HG03280 (cell line): ENCODE measurements around the gene IMMP2L.
"Not testable (repeated sequence)": the region's sequence is repeated elsewhere in the genome, so short reads cannot be mapped to it uniquely, and the experiment has no call there.

Experiments
- ATAC-seq: cut with Tn5 transposase; IDR thresholded peaks from one replicate; pipeline ENCODE4 v1.9.1; 2021; ENCODE audit warnings: mild to moderate bottlenecking, moderate library complexity; ENCODE audit not compliant: unreplicated experiment

The IMMP2L gene

GRCh38 chr7:111288441-111288840 lies 273.9 kb downstream of the IMMP2L start:
- not testable (repeated sequence) for ATAC-seq

- no peak for ATAC-seq
Measured at GRCh38 chr7:111282626-111283025, 279.7 kb downstream of the IMMP2L start.

- ATAC-seq = no peak
Measured at GRCh38 chr7:111274857-111275256, 287.4 kb downstream of the IMMP2L start.

- no peak for ATAC-seq
Measured at GRCh38 chr7:111272092-111272491, 290.2 kb downstream of the IMMP2L start.

- not testable (repeated sequence) for ATAC-seq
Measured at GRCh38 chr7:111270794-111271193, 291.5 kb downstream of the IMMP2L start.

- ATAC-seq = no peak
Measured at GRCh38 chr7:111268941-111269340, 293.4 kb downstream of the IMMP2L start.

DNA sequence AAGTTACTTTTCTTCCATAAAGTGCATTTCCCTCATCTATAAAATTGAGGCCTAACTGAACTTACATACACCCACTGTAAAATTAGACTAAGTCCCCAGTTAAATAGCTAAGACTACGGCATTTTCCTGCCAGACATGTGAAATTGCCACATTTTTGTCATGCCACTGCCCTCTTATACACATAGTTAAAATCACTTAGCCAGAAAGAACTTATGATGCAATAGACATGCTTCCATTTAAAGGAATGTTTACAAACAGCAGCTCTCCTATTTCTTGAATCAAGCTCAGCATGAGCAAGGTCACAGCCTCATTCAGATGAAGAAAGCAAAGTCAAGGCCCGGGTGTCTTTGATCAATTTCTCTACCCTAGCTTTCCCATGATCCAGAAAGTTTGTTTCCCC lies 295.7 kb downstream of the IMMP2L start:
- ATAC-seq = no peak

- no peak for ATAC-seq
Measured at GRCh38 chr7:111265394-111265793, 296.9 kb downstream of the IMMP2L start.

DNA sequence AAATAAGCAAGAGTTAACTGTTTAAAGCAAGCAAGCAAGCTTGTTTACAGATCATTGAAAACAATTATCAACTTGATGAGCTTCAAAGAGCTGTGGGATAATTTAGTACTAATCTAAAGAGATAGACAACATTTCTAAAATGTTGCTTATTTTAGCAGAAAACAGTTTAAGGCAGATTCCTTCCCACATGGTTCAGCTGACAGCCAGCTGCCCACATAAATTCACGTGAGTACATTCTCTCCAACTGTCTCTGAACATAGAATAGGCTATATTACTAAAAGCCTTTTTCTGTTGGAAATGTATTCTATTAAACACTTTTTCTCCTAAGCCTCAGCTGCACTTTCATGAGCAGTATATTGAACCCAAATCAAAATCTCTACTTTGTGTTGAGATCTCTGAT lies 297.3 kb downstream of the IMMP2L start:
- no peak for ATAC-seq

- ATAC-seq = no peak
Measured at GRCh38 chr7:111264111-111264868, 298.0 kb downstream of the IMMP2L start.

DNA sequence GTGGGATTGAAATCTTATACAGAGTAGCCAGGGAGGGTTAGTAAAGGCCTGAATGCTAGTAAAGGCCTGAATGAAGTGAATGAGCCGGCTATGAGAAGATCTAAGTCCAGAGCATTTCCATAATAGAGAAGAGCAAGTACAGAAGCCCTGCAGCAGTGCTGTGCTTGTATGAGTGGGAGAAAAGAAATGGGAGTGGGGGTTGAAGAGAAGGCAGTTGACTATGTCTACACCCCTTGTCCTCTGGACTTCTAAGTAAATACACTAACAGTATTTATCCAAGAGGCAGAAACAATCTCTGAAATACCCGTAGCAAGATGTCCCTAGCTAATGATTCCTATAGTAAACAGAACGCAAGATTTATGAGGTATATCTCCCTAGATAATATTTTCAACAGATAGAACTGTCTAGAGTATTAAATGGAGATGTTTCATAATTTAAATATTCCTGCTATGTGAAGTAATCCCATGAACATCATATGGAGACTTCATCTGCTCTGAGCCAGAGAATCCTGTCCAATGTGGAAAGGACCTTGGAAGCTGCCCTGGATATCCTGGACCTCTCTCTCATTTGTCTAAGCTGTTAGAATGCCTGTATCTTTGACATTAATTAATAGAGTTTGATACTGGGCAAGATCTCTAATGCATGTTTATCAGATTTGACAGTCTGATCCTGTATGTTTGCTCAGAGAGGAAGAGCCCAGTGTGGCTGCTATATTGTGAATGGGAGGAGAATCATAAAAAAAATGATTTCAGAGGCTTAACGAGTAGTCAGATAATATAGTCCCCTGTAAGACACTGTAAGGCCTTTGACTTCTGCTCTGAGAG lies 299.8 kb downstream of the IMMP2L start:
- ATAC-seq = no peak

DNA sequence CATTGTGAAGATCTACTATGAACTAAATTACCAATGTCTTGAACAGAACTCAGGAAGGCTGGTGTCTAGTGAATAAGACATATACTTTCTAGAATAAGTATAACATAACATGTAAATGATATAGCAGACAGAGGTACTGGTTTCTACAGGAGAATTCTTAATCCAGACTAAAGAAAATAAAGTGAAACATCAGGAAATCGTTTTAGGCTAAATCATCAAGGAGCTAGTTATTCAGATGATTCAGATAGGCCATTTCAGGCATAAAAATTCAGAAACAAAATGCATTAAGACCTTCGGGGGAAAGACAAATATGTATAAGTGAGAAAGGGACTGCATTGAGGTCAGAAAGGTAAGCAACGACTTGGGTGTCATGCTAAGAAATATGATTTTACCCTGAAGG lies 300.8 kb downstream of the IMMP2L start:
- no peak for ATAC-seq

GRCh38 chr7:111259991-111260390 lies 302.3 kb downstream of the IMMP2L start:
- no peak for ATAC-seq

DNA sequence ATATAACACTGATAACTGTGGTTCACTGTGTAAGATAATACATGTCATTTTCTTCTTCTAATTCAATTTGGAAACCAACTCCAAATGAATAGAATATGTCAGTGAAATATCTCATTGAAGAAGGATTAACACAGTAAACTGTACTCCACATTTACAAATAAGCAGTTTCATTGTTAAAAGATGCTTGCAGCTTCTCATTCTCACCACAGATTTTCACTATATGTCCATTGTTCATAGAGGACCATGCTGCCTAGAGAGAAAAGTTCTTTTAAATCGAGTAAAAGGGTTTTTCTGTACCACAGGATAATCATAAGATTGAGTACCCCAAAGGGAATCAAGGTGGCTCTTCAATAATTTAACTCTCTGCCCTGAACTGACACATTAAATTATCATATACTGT lies 305.9 kb downstream of the IMMP2L start:
- no peak for ATAC-seq

- no peak for ATAC-seq
Measured at GRCh38 chr7:111255576-111255975, 306.7 kb downstream of the IMMP2L start.

DNA sequence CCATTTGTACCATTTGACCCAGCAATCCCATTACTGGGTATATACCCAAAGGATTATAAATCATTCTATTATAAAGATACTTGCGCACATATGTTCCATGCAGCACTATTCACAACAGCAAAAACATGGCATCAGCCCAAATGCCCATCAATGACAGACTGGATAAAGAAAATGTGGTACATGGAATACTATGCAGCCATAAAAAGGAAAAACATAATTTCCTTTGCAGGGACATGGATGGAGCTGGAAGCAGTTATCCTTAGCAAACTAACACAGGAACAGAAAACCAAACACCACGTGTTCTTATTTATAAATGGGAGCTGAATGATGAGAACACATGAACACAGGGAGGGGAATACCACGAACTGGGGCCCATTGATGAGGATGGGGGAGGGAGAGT lies 310.9 kb downstream of the IMMP2L start:
- not testable (repeated sequence) for ATAC-seq

DNA sequence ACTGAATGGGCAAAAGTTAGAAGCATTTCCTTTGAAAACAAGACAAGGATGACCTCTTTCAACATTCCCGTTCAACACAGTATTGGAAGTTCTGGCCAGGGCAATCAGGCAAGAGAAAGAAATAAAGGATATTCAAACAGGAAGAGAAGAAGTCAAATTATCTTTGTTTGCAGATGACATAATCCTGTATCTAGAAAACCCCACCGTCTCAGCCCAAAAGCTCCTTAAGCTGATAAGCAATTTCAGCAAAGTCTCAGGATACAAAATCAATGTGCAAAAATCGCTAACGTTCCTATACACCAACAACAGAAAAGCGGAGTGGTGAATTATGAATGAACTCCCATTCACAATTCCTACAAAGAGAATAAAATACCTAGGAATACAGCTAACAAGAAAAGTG lies 312.5 kb downstream of the IMMP2L start:
- not testable (repeated sequence) for ATAC-seq

- ATAC-seq = no peak
Measured at GRCh38 chr7:111242141-111242755, 320.0 kb downstream of the IMMP2L start.

DNA sequence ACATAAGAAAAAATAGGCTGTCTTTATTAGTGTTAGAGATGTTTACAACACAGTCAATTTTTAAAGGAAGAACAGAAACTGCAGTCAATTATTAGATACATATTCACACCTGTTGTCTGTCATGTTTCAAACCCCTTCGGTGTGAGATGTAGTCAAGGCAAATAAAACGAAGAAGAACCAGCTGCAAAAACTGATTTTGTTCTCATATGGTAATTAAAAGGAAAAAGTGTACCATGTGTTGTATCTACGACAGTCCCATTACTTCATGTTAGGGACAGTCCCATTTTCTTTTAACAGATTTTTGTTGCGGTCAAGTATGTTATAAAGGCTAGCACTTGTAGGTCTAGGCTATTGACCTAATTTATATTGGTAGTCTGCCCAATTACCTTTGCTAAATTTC lies 321.9 kb downstream of the IMMP2L start:
- peak; percentile 58 for ATAC-seq

GRCh38 chr7:111239437-111239836 lies 322.9 kb downstream of the IMMP2L start:
- no peak for ATAC-seq

- ATAC-seq = no peak
Measured at GRCh38 chr7:111238886-111239285, 323.4 kb downstream of the IMMP2L start.

DNA sequence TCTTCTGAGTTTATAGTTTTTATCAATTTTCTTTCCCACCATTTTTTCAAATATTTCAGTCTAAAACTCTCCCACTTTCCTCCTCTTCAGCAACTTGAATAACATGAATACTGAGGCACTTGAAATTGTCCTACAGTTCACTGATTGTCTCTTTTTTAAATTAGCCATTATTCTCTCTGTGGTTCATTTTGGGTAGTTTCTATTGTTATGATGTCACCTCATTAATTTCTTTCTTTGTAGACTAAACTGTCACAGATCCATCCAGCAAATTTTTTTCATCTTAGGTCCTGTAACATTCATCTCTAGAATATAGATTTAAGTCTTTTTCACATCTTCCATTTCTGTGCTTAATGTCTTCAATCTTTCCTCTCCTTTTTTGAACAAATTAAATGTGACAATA lies 326.6 kb downstream of the IMMP2L start:
- ATAC-seq = no peak
